GM19238 (cell line): ENCODE results near the gene PTPRT.

Source experiments
- DNase-seq: peaks from one replicate; pipeline ENCODE4 v3.0.0; 2011; ENCODE audit warnings: low spot score; ENCODE audit not compliant: insufficient read length

PTPRT gene

GRCh38 chr20:43123180-43123579 is 66.5 kb downstream of the PTPRT start:
- no peak for DNase-seq

GRCh38 chr20:43119720-43120119 is 70.0 kb downstream of the PTPRT start:
- DNase-seq, result no peak

GRCh38 chr20:43102394-43102793 is 87.3 kb downstream of the PTPRT start:
- DNase-seq, result no peak

GRCh38 chr20:43096931-43097260 is 92.8 kb downstream of the PTPRT start:
- no peak for DNase-seq

GRCh38 chr20:43096126-43096930 is 93.4 kb downstream of the PTPRT start:
- no peak for DNase-seq

- no peak for DNase-seq
Observed at GRCh38 chr20:43095034-43095433, 94.7 kb downstream of the PTPRT start.

- no peak for DNase-seq
Observed at GRCh38 chr20:43092386-43093088, 97.2 kb downstream of the PTPRT start.

- DNase-seq, result no peak
Observed at GRCh38 chr20:43068482-43068881, 121.2 kb downstream of the PTPRT start.

GRCh38 chr20:43066125-43066524 is 123.6 kb downstream of the PTPRT start:
- DNase-seq, result no peak

- no peak for DNase-seq
Observed at GRCh38 chr20:43065299-43065698, 124.4 kb downstream of the PTPRT start.

GRCh38 chr20:43058077-43058476 is 131.6 kb downstream of the PTPRT start:
- DNase-seq, result no peak

- DNase-seq, result no peak
Observed at GRCh38 chr20:43057317-43057716, 132.4 kb downstream of the PTPRT start.

GRCh38 chr20:43055181-43055884 is 134.4 kb downstream of the PTPRT start:
- DNase-seq, result no peak

- DNase-seq, result no peak
Observed at GRCh38 chr20:43052532-43052931, 137.2 kb downstream of the PTPRT start.

- DNase-seq, result no peak
Observed at GRCh38 chr20:43046966-43047365, 142.7 kb downstream of the PTPRT start.

GRCh38 chr20:43043887-43044286 is 145.8 kb downstream of the PTPRT start:
- DNase-seq, result no peak

- no peak for DNase-seq
Observed at GRCh38 chr20:43040427-43040826, 149.3 kb downstream of the PTPRT start.

- DNase-seq, result no peak
Observed at GRCh38 chr20:43037605-43038309, 151.9 kb downstream of the PTPRT start.

GRCh38 chr20:43034981-43035724 is 154.6 kb downstream of the PTPRT start:
- no peak for DNase-seq

- DNase-seq, result no peak
Observed at GRCh38 chr20:43032459-43032858, 157.2 kb downstream of the PTPRT start.

GRCh38 chr20:43029176-43029575 is 160.5 kb downstream of the PTPRT start:
- no peak for DNase-seq
